ENCODE measurements around the gene COBLL1.
"Not testable (repeated sequence)": the region's sequence is repeated elsewhere in the genome, so short reads cannot be mapped to it uniquely, and the experiment has no call there.

The COBLL1 gene

GRCh38 chr2:164841719-164842623, at the start of gene COBLL1:
Gene COBLL1 (minus strand): TSS chr2:164841823. CDS start chr2:164841196, 627 bp downstream.
- in situ Hi-C loops (cut with MboI; ENCODE audit: low sequenced_read_pairs), result no loop called here

- in situ Hi-C loops (cut with MboI; ENCODE audit: low sequenced_read_pairs), result no loop called here
Measured at GRCh38 chr2:164890544-164890943, 48.9 kb upstream of the COBLL1 start.

- in situ Hi-C loops (cut with MboI; ENCODE audit: low sequenced_read_pairs), result no loop called here
Measured at GRCh38 chr2:164888592-164888991, 47.0 kb upstream of the COBLL1 start.

DNA sequence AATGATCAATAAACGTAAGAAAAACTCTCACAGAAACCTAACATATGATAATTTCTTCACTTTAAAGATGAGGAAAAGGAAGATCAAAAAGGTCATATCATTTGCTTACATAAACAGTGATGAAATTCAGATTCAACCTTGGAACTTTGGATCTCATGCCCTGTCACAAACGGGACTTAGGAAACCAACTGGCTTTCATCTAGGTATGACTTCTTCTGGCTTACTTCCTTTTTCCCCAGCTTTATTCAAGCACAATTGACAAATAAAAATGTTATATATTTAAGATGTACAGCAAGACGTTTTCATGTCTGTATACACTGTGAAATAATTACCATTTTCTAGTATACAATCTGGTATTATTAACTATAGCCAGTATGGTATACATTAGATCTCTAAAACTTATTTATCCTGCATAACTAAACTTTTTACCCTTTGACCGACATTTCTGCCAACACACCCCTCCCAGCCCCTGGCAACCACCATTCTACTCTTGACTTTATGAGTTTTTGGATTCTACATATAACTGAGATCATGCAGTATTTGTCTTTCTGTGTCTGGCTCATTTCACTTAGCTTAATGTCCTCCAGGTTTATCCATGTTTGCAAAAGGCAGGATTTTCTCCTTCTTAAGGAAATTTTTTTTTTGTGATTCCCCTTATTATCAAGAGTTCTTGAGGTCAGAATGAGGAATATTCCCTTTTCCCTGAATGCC, 46.0 kb upstream of the COBLL1 start:
- in situ Hi-C loops (cut with MboI; ENCODE audit: low sequenced_read_pairs), result no loop called here

DNA sequence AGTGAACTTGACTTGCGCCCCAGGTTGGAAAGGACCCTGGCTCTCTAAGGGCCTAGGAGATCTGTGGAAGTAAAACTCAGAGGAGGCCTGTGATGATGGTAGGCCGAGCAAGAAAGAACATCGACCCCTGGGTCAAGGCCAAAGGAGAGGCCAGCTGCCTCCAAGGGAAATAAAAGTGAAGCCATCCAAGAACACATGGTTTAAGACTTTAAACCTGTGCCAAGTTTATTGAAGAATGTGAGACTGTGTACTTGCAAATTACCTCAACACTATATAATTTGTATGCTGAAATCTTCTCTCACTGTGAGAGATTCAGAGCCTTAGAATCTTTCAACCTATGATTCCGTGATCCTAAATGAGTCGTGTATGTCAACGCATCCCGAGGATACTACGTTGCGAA, 40.7 kb upstream of the COBLL1 start:
- in situ Hi-C loops (cut with MboI; ENCODE audit: low sequenced_read_pairs), result no loop called here

GRCh38 chr2:164881524-164881923, 39.9 kb upstream of the COBLL1 start:
- in situ Hi-C loops (cut with MboI; ENCODE audit: low sequenced_read_pairs), result no loop called here

DNA sequence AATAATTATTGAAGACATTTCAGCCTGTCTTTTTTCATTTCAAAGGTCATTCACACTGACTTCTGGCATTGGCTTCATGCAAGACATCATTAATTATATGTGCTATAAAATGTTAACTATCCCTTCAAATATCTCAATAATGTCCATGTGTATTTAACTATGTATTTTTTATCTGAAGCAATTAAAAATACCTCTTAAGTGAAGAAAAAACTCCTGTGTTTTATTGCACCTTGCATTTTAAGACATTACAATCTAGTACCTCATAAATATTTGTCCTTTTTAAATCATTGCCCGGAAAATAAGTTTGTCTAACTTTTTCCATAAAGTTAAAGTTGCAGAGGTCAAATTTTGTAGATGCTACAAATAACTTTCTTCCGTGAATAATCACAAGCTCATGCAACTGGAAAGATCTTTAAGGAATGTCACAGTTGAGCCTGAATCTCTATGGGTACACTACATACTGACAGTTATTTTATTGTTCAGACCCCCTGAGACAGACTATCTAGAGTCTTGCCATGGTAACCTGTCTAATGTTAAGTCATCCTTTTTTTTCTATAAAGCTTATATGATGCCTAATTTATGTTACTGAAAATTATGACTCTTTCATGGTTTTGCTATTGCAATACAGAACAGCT, 38.4 kb upstream of the COBLL1 start:
- in situ Hi-C loops (cut with MboI; ENCODE audit: low sequenced_read_pairs), result no loop called here

GRCh38 chr2:164877927-164878326, 36.3 kb upstream of the COBLL1 start:
- in situ Hi-C loops (cut with MboI; ENCODE audit: low sequenced_read_pairs), result no loop called here

- in situ Hi-C loops (cut with MboI; ENCODE audit: low sequenced_read_pairs), result no loop called here
Measured at GRCh38 chr2:164877169-164877568, 35.5 kb upstream of the COBLL1 start.

- in situ Hi-C loops (cut with MboI; ENCODE audit: low sequenced_read_pairs), result no loop called here
Measured at GRCh38 chr2:164875334-164876205, 33.9 kb upstream of the COBLL1 start.

DNA sequence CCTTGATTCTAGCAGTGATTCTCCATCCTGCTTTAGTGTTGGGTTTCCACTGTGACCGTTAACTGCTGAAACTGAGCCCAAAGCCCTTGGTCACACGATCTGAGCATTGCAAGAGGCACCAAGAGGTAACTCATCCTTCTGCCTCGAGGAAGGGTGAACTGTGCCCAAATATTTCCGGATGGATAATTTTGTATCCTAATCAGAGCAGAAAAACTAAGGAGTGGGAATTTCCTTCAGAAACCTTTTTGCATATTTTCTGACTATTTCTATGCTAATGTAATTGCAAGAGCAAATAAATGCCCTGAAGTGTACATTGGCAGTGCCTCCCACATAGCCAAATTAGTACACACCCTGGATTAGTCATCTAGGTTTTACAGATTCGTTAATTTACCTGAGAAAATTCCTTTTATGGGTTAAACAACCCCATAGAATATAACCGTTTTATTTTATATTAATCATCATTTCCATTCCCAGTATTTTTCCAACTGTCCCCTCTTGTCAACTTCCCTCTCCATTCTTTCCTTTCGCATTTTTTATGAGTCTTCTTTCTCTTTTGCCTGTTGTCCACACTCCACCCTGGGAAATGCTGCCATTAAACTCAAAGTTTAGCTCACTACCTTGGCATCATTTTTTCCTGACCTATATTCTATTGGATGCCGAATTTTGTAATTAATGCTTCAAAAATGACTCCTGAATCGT, 31.7 kb upstream of the COBLL1 start:
- in situ Hi-C loops (cut with MboI; ENCODE audit: low sequenced_read_pairs), result no loop called here

GRCh38 chr2:164871404-164871803, 29.8 kb upstream of the COBLL1 start:
- in situ Hi-C loops (cut with MboI; ENCODE audit: low sequenced_read_pairs), result no loop called here

DNA sequence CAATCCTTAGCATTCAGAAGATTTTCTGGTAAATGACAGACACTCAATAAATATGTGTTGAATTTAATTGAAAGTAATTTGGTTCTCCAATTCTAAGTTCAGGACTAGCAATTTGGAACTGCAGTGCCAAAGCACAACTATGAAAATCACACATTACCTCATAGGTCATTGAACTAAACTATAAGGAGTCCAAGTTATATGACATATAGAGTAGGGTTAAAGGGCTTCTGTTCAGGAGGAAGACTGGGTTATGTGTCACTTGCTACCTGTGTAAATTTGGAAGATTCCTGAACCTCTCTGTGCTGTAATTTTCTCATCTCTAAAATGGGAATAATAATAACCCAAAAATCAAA, 27.8 kb upstream of the COBLL1 start:
- in situ Hi-C loops (cut with MboI; ENCODE audit: low sequenced_read_pairs), result no loop called here

- in situ Hi-C loops (cut with MboI; ENCODE audit: low sequenced_read_pairs), result no loop called here
Measured at GRCh38 chr2:164868563-164869419, 27.2 kb upstream of the COBLL1 start.

DNA sequence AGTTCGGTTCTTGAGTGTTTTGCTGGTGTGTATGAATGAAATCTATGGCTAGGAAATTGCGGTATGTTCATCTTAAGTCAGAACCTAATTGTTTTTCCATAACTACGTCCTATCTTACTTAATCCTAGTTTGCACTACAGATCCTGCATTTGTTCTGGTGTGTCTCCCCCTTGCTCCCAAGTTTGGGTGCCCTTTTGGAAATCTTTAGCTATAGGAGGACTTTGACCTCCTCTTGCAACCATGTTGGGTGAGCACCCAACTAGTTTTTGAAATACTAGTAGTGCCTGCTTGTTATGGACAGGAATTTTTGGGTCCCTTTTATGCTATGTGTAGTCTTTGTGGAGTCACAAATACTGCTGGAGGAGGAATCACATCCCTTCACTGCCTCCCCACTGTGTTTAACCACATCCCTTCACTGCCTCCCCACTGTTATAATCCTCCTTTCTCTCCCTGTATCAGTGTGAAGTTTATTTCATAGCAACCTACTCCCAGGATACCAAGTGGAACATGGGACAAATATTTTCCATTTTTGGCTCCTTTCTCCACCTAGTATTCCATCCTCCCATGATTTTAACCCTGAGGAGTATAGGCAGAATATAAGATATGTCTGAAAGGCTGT, 26.3 kb upstream of the COBLL1 start:
- in situ Hi-C loops (cut with MboI; ENCODE audit: low sequenced_read_pairs), result no loop called here

DNA sequence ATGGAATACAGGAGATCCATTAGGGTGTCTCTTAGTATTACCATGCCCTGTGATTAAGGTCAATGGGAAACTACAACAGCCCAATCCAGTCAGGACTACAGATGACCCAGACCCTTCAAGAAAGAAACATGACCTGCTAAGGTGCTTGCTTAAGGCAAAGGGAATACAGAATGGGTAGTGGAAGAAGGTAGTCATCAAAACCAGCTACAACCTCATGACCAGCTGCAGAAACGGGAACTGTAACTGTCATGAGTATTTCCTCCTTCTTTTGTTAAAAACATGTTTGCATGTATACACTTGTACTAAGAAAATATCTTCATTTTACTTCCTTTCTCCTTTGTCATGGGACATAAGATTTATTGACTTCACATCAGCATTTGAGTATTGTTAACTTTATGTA, 24.8 kb upstream of the COBLL1 start:
- in situ Hi-C loops (cut with MboI; ENCODE audit: low sequenced_read_pairs), result not testable (repeated sequence)

- in situ Hi-C loops (cut with MboI; ENCODE audit: low sequenced_read_pairs), result no loop called here
Measured at GRCh38 chr2:164860694-164861042, 19.0 kb upstream of the COBLL1 start.

GRCh38 chr2:164859906-164860693, 18.5 kb upstream of the COBLL1 start:
- in situ Hi-C loops (cut with MboI; ENCODE audit: low sequenced_read_pairs), result not testable (repeated sequence)
